Fibroblast of skin of back (primary cell): ENCODE data around the gene TUBA4B.
"Not testable (repeated sequence)": the region's sequence is repeated elsewhere in the genome, so short reads cannot be mapped to it uniquely, and the experiment has no call there.

Experiments
- DNase-seq: peaks from one replicate; pipeline ENCODE4 v3.0.0-alpha.2; 2013

Gene TUBA4B

DNA sequence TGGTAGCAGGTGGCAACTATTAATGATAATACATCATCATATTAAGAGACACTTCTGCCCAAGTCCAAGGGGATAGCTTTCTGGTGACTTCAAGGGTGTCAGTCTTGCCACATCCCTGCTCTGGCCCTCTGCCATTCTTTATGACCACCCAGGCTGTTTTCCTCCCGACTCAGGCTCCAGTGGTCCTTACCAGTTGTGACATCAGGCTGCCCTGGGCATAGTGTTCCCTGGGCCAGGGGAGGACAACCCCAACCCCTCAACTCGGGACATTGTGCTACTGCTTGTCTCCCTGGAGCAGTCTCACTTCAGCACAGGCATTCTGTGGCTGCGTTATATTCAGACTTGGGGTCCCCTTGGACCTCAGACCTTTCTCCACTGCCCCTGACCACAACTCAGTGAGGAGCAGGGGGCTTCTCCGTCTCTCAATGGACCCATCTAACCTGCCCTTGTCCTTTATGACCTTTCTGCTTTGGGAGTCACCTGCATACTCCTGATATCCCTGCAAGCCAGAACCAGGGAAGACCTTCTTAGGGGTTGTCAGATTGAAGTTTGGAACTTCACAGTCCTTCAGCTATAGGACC lies 39.0 kb downstream of the TUBA4B start:
- no peak for DNase-seq

DNA sequence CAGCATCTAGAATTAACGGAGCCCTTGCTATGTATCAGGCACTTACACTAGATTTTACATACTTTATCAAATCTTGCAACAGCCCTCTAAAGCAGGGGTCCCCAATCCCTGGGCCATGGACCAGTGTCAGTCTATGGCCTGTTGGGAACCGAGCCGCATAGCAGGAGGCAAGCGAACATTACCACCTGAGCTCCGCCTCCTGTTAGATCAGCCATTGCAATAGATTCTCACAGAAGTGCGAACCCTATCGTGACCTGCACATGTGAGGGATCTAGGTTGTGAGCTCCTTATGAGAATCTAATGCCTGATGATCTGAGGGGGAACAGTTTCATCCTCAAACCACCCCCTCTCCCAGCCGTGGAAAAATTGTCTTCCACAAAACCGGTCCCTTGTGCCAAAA lies 39.6 kb downstream of the TUBA4B start:
- DNase-seq: no peak

DNA sequence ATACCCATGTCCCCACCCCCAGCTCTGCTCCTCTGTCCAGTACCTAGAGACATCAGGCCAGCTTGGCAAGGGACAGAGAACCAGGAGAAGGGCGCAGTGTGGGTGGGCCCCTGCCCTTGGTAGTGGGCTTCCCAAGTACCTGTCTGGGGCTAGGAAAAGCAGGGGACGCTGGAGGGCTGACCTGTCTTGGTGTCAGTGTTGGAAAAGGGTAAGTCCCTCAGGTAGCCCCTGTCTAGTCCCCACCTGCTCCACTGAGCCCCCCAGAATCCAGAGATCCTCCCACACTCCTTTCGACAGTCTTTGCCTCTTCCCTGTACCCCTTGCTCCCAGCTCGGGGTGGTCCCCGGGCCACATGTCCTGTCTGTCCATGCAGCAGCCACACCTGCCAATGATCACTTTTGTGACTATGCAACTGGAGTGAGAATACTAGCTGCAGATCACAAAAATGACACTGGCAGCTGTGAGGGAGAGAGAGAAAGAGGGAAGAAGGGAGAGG lies 40.7 kb downstream of the TUBA4B start:
- DNase-seq: no peak

DNA sequence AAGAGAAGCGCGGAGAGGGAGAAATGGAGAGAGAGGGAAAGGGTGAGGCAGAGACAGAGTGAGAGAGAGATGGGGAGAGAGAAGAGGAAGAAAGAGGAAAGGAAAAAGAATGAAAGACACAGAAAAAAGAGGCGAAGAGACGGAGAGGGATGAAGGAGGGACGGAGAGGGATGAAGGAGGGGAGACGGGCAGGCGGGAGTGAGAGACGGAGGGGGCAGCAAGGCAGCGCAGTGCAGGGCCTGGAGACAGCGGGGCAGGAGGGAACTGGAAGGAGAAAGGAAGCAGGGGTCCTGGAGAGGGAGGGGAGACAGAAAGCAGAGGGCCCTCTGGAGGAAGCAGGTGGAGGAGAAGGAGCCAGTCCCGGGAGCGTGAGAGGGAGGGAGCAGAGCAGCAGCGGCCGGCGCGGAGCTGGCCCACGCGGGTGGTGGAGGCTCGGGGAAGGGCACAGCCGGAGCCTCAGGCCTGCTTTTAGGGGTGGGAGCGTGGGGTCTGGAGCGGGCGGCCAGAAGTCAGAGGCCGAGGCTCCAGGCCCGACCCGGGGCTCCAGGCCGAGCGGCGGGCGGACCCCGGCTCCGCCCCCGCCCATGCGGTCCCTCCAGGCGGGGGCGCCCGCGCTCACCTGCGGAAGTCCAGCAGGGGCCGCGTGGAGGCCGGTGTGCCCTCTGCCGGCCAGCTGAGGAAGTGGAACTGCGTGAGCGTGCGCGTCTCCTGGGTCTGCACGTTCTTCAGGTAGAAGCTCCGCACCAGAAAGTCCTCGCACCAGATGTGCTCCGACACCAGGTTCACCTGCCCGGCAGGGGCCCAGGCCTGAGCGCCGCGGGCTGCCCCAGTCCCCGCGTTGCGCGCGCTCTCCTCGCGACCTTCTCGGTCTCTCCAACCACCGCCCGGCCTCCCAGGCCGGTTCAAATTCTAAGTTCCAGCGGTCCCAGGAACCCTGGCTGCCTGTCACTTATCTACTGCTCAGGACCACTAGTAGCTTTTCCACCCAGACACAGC lies 41.6 kb downstream of the TUBA4B start:
- peak; percentile 69 for DNase-seq

- DNase-seq: no peak
Observed at GRCh38 chr2:219296142-219296541, 43.1 kb downstream of the TUBA4B start.

DNA sequence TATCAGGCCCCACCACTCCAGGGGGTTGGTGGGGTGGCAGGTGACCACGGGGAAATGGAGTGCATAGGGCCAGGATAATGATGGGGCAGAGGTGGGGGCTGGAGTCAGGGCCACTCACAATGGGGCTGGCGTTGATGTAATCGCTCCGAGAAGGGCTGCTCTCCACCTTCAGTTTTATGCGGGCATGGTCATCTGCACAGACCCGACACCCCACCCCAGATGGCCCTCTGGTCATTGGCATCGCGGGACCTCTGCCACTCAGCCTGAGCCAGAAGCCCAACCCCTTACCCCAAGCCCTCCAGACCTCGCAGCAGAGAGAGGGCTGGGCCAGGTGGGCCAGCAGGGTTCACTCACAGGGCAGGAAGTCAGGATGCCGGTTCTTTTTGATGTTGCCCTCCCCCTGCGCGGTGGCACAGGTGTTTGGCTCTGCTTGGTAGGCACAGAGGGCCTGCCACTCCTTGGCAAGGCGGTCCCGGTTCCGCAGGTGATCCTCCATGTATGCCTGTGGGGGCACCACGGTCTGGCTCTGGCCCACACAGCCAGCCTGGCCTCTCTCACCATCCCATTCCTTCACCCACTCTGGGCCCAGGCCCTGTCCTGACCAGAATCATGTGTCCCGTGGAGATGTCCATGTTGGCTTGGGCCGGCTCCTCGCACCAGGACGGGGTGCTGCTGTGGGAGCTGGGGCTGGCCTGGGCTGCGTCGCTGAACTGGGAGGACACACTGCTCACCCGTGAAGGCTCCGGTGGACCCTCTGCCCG lies 43.8 kb downstream of the TUBA4B start:
- DNase-seq: no peak

DNA sequence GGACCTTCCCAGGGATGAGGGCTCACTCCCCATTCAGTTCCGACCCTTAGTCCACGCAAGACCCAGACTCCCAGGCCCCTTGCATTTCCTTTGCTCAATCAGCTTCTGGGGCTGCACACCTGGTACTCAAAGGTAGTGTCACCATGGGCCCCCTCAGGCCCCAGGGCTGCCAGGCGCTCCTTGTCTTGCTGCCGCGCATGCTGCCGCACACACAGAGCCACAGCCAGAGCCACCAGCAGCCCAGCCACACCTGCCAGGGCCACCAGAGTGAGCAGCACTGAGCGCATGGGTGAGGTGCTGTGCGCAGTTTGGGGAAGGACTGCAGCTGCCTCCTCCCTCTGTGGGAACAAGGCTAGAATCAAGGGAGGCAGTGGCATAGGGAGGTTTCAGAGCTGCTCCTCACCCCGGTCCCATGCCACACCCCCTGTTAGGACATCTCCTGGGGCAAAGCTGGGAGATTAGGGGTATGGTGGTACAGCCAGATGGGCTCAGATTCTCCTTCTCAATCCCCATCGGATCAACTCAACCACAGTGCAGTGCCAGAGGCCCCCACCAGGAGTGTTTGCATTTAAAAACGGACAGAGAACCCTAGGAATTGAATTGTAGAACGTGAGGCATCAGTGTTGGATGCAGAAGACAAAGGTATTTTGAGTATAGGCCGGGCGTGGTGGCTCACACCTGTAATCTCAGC lies 44.9 kb downstream of the TUBA4B start:
- peak; percentile 14 for DNase-seq

DNA sequence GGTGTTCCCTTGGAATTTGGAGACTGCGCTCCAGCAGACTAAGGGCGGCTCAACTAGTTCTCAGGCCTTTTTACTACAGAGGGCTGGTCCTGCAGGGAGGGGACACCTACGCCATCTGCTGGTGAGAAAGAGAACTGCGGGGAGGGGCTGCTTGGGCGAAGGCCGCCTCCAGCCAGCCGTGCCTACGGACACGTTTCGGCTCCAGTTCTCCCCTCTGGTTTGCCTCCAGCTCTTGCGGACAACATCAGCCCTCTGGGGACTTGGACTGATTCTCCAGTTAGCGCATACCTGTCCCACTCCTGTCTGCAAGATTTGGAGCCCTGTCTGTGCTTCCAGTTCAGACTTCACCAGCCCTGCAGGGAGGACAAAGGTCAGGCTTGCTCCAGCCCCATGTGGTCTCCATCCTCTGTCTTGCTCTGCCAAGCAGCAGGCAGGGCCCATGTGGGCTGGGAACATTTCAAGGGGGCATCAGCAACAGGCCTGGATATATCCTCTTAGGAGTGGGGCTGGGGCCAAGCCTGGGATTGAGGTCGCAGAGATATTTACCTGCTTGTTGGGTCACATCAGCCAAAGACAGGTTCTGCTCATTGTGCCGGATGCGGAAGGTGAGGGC lies 45.8 kb downstream of the TUBA4B start:
- DNase-seq: peak; percentile 76

- no peak for DNase-seq
Observed at GRCh38 chr2:219299372-219299760, 46.3 kb downstream of the TUBA4B start.

DNA sequence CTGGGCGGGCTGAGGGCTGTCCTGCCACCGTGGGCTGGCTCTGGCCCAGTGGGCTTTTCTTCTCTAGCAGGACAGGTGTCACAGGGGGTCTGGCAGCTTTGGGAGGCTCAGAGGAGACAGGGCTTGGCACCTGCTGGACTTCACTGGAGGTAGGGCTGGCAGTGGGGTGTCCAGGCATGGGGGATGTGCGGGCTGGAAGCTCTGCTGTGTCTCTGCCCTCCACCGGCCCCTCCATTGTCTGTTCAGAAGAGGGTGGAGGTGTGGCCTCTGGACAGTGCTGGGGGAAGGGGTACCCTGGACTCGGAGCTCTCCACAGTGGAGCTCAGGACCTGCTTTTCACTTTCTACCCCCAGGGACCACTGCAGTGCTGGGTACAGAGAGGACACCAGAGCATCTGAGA lies 47.0 kb downstream of the TUBA4B start:
- no peak for DNase-seq

GRCh38 chr2:219302412-219302968 lies 49.4 kb downstream of the TUBA4B start:
- DNase-seq: no peak

GRCh38 chr2:219304223-219304622 lies 51.2 kb downstream of the TUBA4B start:
- no peak for DNase-seq

DNA sequence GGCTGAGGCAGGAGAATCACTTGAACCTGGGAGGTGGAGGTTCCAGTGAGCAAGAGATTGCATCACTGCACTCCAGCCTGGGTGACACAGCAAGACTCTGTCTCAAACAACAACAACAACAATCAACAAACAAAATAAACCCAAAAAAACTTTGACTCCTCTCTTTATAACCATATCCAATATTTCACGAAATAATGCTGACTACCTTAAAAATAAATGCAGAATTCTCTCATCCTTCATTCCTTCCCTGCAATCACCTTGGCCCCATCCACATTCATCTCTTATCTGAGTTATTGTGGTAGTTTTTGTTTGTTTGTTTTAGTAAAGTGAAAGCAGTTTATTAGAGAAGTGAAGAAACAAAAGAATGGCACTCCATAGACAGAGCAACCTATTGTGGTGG lies 53.0 kb downstream of the TUBA4B start:
- DNase-seq: no peak

GRCh38 chr2:219308142-219309101 lies 55.4 kb downstream of the TUBA4B start:
- DNase-seq: peak; percentile 83

DNA sequence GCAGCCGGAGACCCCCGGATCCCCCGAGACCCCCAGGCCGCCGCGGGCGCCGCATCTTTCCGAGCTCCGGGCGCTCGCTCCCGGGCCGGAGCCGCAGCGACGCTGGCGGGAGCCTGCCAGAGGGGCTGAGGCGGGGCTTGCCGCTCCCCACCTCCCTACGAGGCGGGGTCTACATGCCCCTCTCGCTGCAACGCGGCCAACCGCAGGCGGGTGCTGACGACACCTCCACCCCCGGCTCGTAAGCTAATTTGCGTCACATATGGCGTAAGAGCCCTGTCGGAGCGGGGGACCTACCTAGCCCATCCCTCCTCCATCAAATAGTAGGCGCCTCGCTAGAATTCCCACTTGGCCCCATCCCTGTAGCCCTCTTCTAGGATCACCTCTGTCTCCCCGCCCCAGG lies 56.2 kb downstream of the TUBA4B start, which contains the start of gene PTPRN:
Gene PTPRN, minus strand, starts transcription at position 124 of the 400 bp plus-strand sequence. Its CDS starts 69 bp downstream, at position 55.
- peak; percentile 47 for DNase-seq

GRCh38 chr2:219312683-219313263 lies 59.7 kb downstream of the TUBA4B start:
- DNase-seq: not testable (repeated sequence)

DNA sequence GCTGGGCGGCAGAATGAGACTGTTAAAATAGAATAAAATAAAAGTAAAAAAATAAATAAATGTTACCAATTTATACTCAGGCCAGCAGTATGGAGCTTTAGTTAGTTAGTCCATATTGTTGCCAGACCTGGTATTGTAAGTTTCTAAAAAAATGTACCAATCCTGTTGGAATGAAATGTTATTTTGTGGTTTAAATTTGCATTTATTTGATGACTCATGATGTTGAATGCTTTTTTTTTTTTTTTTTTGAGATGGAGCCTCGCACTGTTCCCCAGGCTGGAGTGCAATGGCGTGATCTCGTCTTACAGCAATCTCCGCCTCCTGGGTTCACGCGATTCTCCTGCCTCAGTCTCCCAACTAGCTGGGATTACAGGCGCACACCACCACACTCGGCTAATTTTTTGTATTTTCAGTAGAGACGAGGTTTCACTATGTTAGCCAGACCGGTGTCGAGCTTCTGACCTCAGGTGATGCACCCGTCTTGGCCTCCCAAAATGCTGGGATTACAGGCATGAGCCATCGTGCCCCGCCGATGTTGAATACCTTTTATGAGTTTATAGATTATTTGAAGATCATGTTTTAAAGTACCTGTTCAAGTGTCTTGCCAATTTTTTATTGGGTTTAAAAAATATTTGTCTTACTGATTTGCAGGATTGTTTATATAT lies 61.9 kb downstream of the TUBA4B start:
- peak; percentile 39 for DNase-seq
